ENCODE data around the gene CXCL12.

The CXCL12 gene

GRCh38 chr10:44333511-44333910 lies 51.4 kb downstream of the CXCL12 start:
- no peak for DNase-seq

- no peak for DNase-seq
Observed at GRCh38 chr10:44332465-44332864, 52.4 kb downstream of the CXCL12 start.

- DNase-seq: no peak
Observed at GRCh38 chr10:44330431-44330830, 54.5 kb downstream of the CXCL12 start.

- no peak for DNase-seq
Observed at GRCh38 chr10:44327461-44327860, 57.4 kb downstream of the CXCL12 start.
